Measurements from ENCODE around the gene PET100.

DNA sequence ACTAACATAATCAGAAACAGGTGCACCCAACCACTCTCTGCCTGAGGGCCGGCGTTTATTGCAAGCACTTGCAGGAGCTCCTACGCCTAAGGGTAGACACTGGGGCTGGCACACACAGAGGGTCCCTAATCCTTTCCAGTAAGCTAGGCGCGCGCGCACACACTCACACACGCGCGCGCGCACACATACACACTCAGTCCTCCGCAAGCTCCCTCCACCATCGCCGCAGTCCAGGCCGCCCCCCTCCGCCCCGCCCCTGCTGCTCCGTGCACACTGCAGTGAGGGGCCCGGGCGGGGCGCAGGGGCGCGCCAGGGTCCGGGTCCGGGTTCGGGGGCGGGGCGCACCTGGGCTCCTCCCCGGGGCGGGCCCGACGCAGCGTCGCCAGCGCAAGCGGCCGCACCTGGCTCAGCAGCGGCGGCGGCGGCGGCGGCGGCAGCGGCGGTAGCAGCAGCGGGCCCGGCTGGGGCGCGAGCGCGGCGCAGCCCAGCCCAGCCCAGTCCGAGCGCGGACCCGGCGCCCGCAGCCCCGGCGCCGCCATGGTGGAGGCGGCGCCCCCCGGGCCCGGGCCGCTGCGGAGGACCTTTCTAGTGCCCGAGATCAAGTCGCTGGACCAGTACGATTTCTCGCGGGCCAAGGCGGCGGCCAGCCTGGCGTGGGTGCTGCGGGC, 34.0 kb upstream of the PET100 start, which contains the start of gene CAMSAP3:
- no peak for TF ChIP-seq CTCF (IDR thresholded peaks at IDR 0.05)
- TF ChIP-seq ZFX (IDR thresholded peaks at IDR 0.05; ENCODE audit: borderline replicate concordance), result no peak
